ENCODE results near the gene KDM1A. TPM values are rescaled to one million over a fixed set of nuclear protein-coding genes. Genes with fewer than 3 reads are reported as not detected.

Gene KDM1A
- total and polyA plus RNA-seq, 2 donors (not counting 3 experiments of a cell fraction or from before 2014, with no cell fraction given): 105 to 111 TPM

GRCh38 chr1:23021834-23022233 lies 2.6 kb downstream of the KDM1A start:
- Histone ChIP-seq H3K27ac (ENCODE audit: insufficient read depth, low read depth, low read length) (no peak overlapping the region), H3K27me3 (ENCODE audit: control insufficient read depth in 2 of 2, insufficient read depth in 2 of 2, low read length in 2 of 2) (no peaks in the 10 kb centered on the region), H3K4me1 (ENCODE audit: control insufficient read depth, extremely low read depth, insufficient read depth, low read length) (peaks cover 8% of the 10 kb centered on the region), H2AFZ (ENCODE audit: low read depth, low read length) (no peak overlapping the region), H3K4me2 (ENCODE audit: insufficient read depth, low read length) (no peak overlapping the region), H4K20me1 (replicated peaks; ENCODE audit: control insufficient read depth, extremely low read depth, insufficient read depth, low read length) (peaks cover 6% of the 10 kb centered on the region), H3K9me3 (replicated peaks; ENCODE audit: control insufficient read depth, insufficient read depth, low read length) (no peaks in the 10 kb centered on the region), H3K36me3 (ENCODE audit: control insufficient read depth in 2 of 2, extremely low read depth in 1 of 2, insufficient read depth in 2 of 2, low read length in 2 of 2) (no peaks in the 10 kb centered on the region), H3K9me1 (replicated peaks; ENCODE audit: control insufficient read depth, extremely low read depth, insufficient read depth, low read length) (no peaks in the 10 kb centered on the region), H3K9ac (replicated peaks; ENCODE audit: extremely low read depth, insufficient read depth, low read length) (no peak overlapping the region), H3K4me3 (replicated peaks in 1 of 3; ENCODE audit: insufficient read depth in 1 of 3, low read depth in 1 of 3, low read length in 3 of 3) (no peak overlapping the region), H3K79me2 (ENCODE audit: control insufficient read depth, insufficient read depth, low read length) (peaks cover 75% of the 10 kb centered on the region)
- FAIRE-seq (no peak), DNase-seq (ENCODE audit: low read depth, low spot score) (no peak)
- intact Hi-C loops (cut with micrococcal nuclease) (no loop called here), dilution Hi-C loops (cut with MboI; ENCODE audit: extremely low pct_ligation_motif_present, low sequenced_read_pairs) (no loop called here)
- CTCF ChIA-PET: no interaction called here
- POLR2A ChIA-PET: no interaction called here
- no TSS peak for BruUV-seq (replicated peaks)
- TF ChIP-seq GATA2 (IDR thresholded peaks at IDR 0.05; ENCODE audit: insufficient read depth, insufficient read length, low read depth, low read length) (no peak), FOS (IDR thresholded peaks at IDR 0.05; ENCODE audit: borderline replicate concordance, insufficient read depth, low read length) (no peak), POLR2AphosphoS5 (IDR thresholded peaks at IDR 0.05; ENCODE audit: insufficient read depth, low read depth, low read length) (no peak), JUN (IDR thresholded peaks at IDR 0.05; ENCODE audit: borderline replicate concordance, insufficient read depth, insufficient read length, low read depth) (no peak), MAX (IDR thresholded peaks at IDR 0.05; ENCODE audit: insufficient read depth, insufficient read length) (no peak), CTCF (IDR thresholded peaks at IDR 0.05; ENCODE audit: extremely low read depth in 1 of 2, insufficient read depth in 1 of 2, low read depth in 1 of 2, low read length in 2 of 2) (no peak), EZH2 (IDR thresholded peaks at IDR 0.05; ENCODE audit: borderline replicate concordance, low read depth, low read length, severe bottlenecking) (no peak), POLR2A (IDR thresholded peaks at IDR 0.05; ENCODE audit: low read depth, low read length) (no peak), MYC (IDR thresholded peaks at IDR 0.05; ENCODE audit: low read depth, low read length) (no peak)
